ENCODE data around the gene C21orf91. TPM values are rescaled to one million over a fixed set of nuclear protein-coding genes. Genes with fewer than 3 reads are reported as not detected.

C21orf91 gene
- polyA plus RNA-seq, 3 donors = 1.3 to 7.1 (median 3.7) TPM

- no peak overlapping the region for H3K27ac ChIP-seq (ENCODE audit: low read depth, low read length)
- 94 to 100% (median 98%) methylated on average over 1 of the region's 1 CpG for WGBS, 3 donors
Measured at GRCh38 chr21:17802572-17802971, 16.6 kb downstream of the C21orf91 start.

- no peak overlapping the region for H3K27ac ChIP-seq (ENCODE audit: low read depth, low read length)
- 94 to 98% (median 95%) methylated on average over 6 of the region's 6 CpGs for WGBS, 3 donors
Measured at GRCh38 chr21:17799414-17800164, 19.6 kb downstream of the C21orf91 start.

GRCh38 chr21:17798796-17799195 is 20.4 kb downstream of the C21orf91 start:
- no peak overlapping the region for H3K27ac ChIP-seq (ENCODE audit: low read depth, low read length)
- 71 to 80% (median 71%) methylated on average over 2 of the region's 2 CpGs for WGBS, 3 donors

- WGBS, 3 donors = 83 to 94% (median 84%) methylated on average over 2 of the region's 2 CpGs
Measured at GRCh38 chr21:17797967-17798366, 21.2 kb downstream of the C21orf91 start.

GRCh38 chr21:17796503-17796902 is 22.7 kb downstream of the C21orf91 start:
- WGBS, 3 donors = 88 to 100% (median 94%) methylated on average over 1 of the region's 1 CpG
- no peak overlapping the region for H3K27ac ChIP-seq (ENCODE audit: low read depth, low read length)

More at GRCh38 chr21:17797967-17798366, 21.2 kb downstream of the C21orf91 start:
- H3K27ac ChIP-seq (ENCODE audit: low read depth, low read length) = no peak overlapping the region

- WGBS, 3 donors = 69 to 89% (median 85%) methylated on average over 1 of the region's 1 CpG
- no peak overlapping the region for H3K27ac ChIP-seq (ENCODE audit: low read depth, low read length)
Measured at GRCh38 chr21:17796037-17796403, 23.1 kb downstream of the C21orf91 start.

- WGBS, 3 donors = 80 to 94% (median 82%) methylated on average over 6 of the region's 6 CpGs
- no peak overlapping the region for H3K27ac ChIP-seq (ENCODE audit: low read depth, low read length)
Measured at GRCh38 chr21:17795146-17796036, 23.8 kb downstream of the C21orf91 start.

GRCh38 chr21:17794518-17795145 is 24.5 kb downstream of the C21orf91 start:
- no peak overlapping the region for H3K27ac ChIP-seq (ENCODE audit: low read depth, low read length)
- WGBS, 3 donors = 54 to 83% (median 60%) methylated on average over 4 of the region's 4 CpGs

- no peak overlapping the region for H3K27ac ChIP-seq (ENCODE audit: low read depth, low read length)
- 61 to 82% (median 68%) methylated on average over 9 of the region's 9 CpGs for WGBS, 3 donors
Measured at GRCh38 chr21:17793246-17794123, 25.7 kb downstream of the C21orf91 start.

- WGBS, 3 donors = 55 to 80% (median 57%) methylated on average over 3 of the region's 3 CpGs
- H3K27ac ChIP-seq (ENCODE audit: low read depth, low read length) = no peak overlapping the region
Measured at GRCh38 chr21:17789656-17790055, 29.5 kb downstream of the C21orf91 start.

GRCh38 chr21:17789069-17789468 is 30.1 kb downstream of the C21orf91 start:
- H3K27ac ChIP-seq (ENCODE audit: low read depth, low read length) = no peak overlapping the region
- WGBS, 3 donors = 44 to 64% (median 55%) methylated on average over 3 of the region's 3 CpGs

GRCh38 chr21:17786851-17787181 is 32.3 kb downstream of the C21orf91 start:
- no peak overlapping the region for H3K27ac ChIP-seq (ENCODE audit: low read depth, low read length)
- 80 to 81% (median 80%) methylated on average over 2 of the region's 2 CpGs for WGBS, 3 donors

- 69 to 86% (median 81%) methylated on average over 8 of the region's 8 CpGs for WGBS, 3 donors
- no peak overlapping the region for H3K27ac ChIP-seq (ENCODE audit: low read depth, low read length)
Measured at GRCh38 chr21:17786071-17786850, 32.9 kb downstream of the C21orf91 start.

- H3K27ac ChIP-seq (ENCODE audit: low read depth, low read length) = no peak overlapping the region
- 94 to 100% (median 98%) methylated on average over 2 of the region's 2 CpGs for WGBS, 3 donors
Measured at GRCh38 chr21:17785403-17785788, 33.8 kb downstream of the C21orf91 start.

- 65 to 82% (median 66%) methylated on average over 6 of the region's 6 CpGs for WGBS, 3 donors
- H3K27ac ChIP-seq (ENCODE audit: low read depth, low read length) = no peak overlapping the region
Measured at GRCh38 chr21:17784604-17785402, 34.4 kb downstream of the C21orf91 start.

GRCh38 chr21:17784180-17784598 is 35.0 kb downstream of the C21orf91 start:
- 44 to 68% (median 52%) methylated on average over 5 of the region's 5 CpGs for WGBS, 3 donors
- H3K27ac ChIP-seq (ENCODE audit: low read depth, low read length) = no peak overlapping the region

Data from adipose tissue (tissue), 3 donors.